CD4-positive, alpha-beta T cell (primary cell): ENCODE data around the gene FLII. TPM values are rescaled to one million over a fixed set of nuclear protein-coding genes. Genes with fewer than 3 reads are reported as not detected.

Experiments used
- ATAC-seq: fragments of 200-7000 bp; cut with Tn5 transposase; one replicate; pipeline ENCODE4 v1.10.0; 2022; ENCODE audit warnings: mild to moderate bottlenecking; ENCODE audit not compliant: poor library complexity
- CTCF ChIA-PET: fragments of 350-600 bp; sonication (Branson Sonifier 250); formaldehyde crosslinking; loops from one replicate; lab custom pipeline; 2021; ENCODE audit warnings: antibody characterized with exemption, inconsistent platforms; lab: Charles Lee
- POLR2A ChIA-PET: fragments of 350-600 bp; sonication (Branson Sonifier 250); formaldehyde crosslinking; loops from one replicate; lab custom pipeline; 2021; ENCODE audit warnings: antibody characterized with exemption, inconsistent platforms; lab: Charles Lee
- DNase-seq, 14 experiments: peaks; one replicate each; pipeline ENCODE4 v3.0.0-alpha.2; 2013 to 2020; ENCODE audit warnings: mixed read lengths in 2 of 14
- H3K27ac ChIP-seq, 2 donors: one replicate each; pipeline versions ENCODE4 v1.5.1 to v1.7.0; 2013; ENCODE audit warnings: low read length in 2 of 2, low read depth in 1 of 2, mild to moderate bottlenecking in 1 of 2
- H3K27me3 ChIP-seq, 2 experiments: 1 replicate in 1 of 2; 2 replicates in 1 of 2; pipeline versions ENCODE4 v1.6.1 to v1.7.0; 2013; ENCODE audit warnings: low read length in 2 of 2, control low read depth in 1 of 2, mild to moderate bottlenecking in 1 of 2, moderate library complexity in 1 of 2; ENCODE audit not compliant: insufficient read depth in 2 of 2, control insufficient read depth in 1 of 2
- H3K36me3 ChIP-seq: one replicate; pipeline ENCODE4 v1.6.1; 2013; ENCODE audit warnings: low read length, control low read depth; ENCODE audit not compliant: insufficient read depth
- H3K4me1 ChIP-seq: one replicate; pipeline ENCODE4 v1.6.1; 2013; ENCODE audit warnings: low read length, control low read depth; ENCODE audit not compliant: insufficient read depth
- H3K4me3 ChIP-seq: one replicate; pipeline ENCODE4 v1.5.1; 2013; ENCODE audit warnings: mild to moderate bottlenecking, low read length, moderate library complexity
- H3K9me3 ChIP-seq, 2 experiments: 1 replicate in 1 of 2; 2 replicates in 1 of 2; pipeline versions ENCODE4 v1.6.1 to v1.7.0; 2013; ENCODE audit warnings: low read length in 2 of 2, mild to moderate bottlenecking in 2 of 2, control low read depth in 1 of 2, moderate library complexity in 1 of 2; ENCODE audit not compliant: control insufficient read depth in 1 of 2, insufficient read depth in 1 of 2
- H3K27ac Mint-ChIP-seq: one replicate; pipeline ENCODE4 v1.8.0; 2020; ENCODE audit warnings: mixed read lengths
- H3K27me3 Mint-ChIP-seq: one replicate; pipeline ENCODE4 v1.8.0; 2021; ENCODE audit warnings: mixed read lengths
- H3K36me3 Mint-ChIP-seq: one replicate; pipeline ENCODE4 v1.8.0; 2021; ENCODE audit warnings: low read depth, mixed read lengths
- H3K4me1 Mint-ChIP-seq: one replicate; pipeline ENCODE4 v1.8.0; 2021; ENCODE audit warnings: low read depth, mixed read lengths
- H3K4me3 Mint-ChIP-seq: one replicate; pipeline ENCODE4 v1.8.0; 2020; ENCODE audit warnings: mild to moderate bottlenecking, mixed read lengths
- H3K9me3 Mint-ChIP-seq: one replicate; pipeline ENCODE4 v1.8.0; 2020; ENCODE audit warnings: mixed read lengths
- CTCF ChIP-seq: fragments of 200-600 bp; IDR thresholded peaks from one replicate; pipeline ENCODE4 v1.8.0; 2022; ENCODE audit warnings: antibody characterized with exemption, mild to moderate bottlenecking
- intact Hi-C, 2 experiments: fragments of 100-400 bp; cut with DNase I in 1 of 2; cut with micrococcal nuclease in 1 of 2; formaldehyde crosslinking; loops; one replicate each; pipeline versions ENCODE4 v1.15.1 to v1.9.0; 2023 to 2025; cut with DNase I, micrococcal nuclease
- total RNA-seq, 174 experiments: library from RNA in 2 of 174; stranded (reverse) in 2 of 174; gene quantifications; one replicate each; pipeline ENCODE4 v1.2.3 and lab custom pipeline; 2021 to 2026

FLII gene
- total RNA-seq, 2 experiments from 2014 or later: 179 to 190 TPM

DNA sequence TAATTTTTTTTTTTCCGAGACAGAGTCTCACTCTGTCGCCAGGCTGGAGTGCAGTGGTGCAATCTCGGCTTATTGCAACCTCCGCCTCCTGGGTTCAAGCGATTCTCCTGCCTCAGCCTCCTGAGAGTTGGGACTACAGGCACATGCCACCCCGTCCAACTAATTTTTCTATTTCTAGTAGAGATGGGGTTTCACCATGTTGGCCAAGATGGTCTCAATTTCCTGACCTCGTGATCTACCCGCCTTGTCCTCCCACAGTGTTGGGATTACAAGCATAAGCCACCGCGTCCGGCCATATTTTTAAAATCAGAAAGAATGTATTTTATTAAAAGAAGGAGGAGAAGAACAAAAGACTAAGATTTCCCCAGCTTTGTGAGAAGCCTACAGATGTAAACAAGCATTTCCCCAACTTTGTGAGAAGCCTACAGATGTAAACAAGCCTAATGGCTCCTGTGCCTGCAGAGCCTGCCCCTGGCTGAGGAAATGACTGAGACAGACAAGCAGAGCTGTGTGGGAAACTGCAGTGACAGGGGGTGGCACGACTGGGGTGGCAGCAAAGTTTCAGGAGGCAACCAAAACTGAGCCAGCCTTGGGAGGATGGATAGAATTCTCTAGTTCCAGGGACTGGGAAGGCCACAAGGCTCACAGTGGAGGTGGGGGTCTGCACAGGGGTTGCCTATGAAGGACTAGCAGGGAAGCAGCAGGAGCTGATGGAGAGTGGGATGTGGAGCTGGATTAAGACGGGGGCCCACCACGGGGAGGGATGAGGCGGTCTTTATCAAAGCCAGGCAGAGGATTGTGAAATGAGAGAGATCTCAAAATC lies 33.4 kb upstream of the FLII start:
- Mint-ChIP-seq H3K36me3 (peaks cover 82% of the 10 kb centered on the region), H3K4me1 (no peaks in the 10 kb centered on the region), H3K27ac (no peak overlapping the region), H3K9me3 (no peaks in the 10 kb centered on the region), H3K4me3 (no peak overlapping the region), H3K27me3 (no peaks in the 10 kb centered on the region)
- ChIA-PET CTCF (no interaction called here), POLR2A (no interaction called here)
- no peak for ATAC-seq
- H3K27me3 ChIP-seq: no peaks in the 10 kb centered on the region
- H3K9me3 ChIP-seq: no peaks in the 10 kb centered on the region
- no peaks in the 10 kb centered on the region for H3K4me1 ChIP-seq
- DNase-seq: no peak
- no peak overlapping the region for H3K4me3 ChIP-seq
- TF ChIP-seq CTCF: no peak
- peaks cover 57% of the 10 kb centered on the region for H3K36me3 ChIP-seq
- intact Hi-C loops: no loop called here
- no peak overlapping the region for H3K27ac ChIP-seq

- Histone ChIP-seq H3K36me3 (peaks cover 76% of the 10 kb centered on the region), H3K27me3 (no peaks in the 10 kb centered on the region), H3K4me3 (no peak overlapping the region), H3K9me3 (no peaks in the 10 kb centered on the region), H3K4me1 (no peaks in the 10 kb centered on the region), H3K27ac (no peak overlapping the region)
- Mint-ChIP-seq H3K27ac (no peak overlapping the region), H3K36me3 (peaks cover 87% of the 10 kb centered on the region), H3K9me3 (no peaks in the 10 kb centered on the region), H3K27me3 (no peaks in the 10 kb centered on the region), H3K4me3 (no peak overlapping the region), H3K4me1 (no peaks in the 10 kb centered on the region)
- ChIA-PET POLR2A (no interaction called here), CTCF (no interaction called here)
- DNase-seq (no peak), ATAC-seq (no peak)
- intact Hi-C loops: no loop called here
- no peak for TF ChIP-seq CTCF
Measured at GRCh38 chr17:18285296-18285695, 26.8 kb upstream of the FLII start.

DNA sequence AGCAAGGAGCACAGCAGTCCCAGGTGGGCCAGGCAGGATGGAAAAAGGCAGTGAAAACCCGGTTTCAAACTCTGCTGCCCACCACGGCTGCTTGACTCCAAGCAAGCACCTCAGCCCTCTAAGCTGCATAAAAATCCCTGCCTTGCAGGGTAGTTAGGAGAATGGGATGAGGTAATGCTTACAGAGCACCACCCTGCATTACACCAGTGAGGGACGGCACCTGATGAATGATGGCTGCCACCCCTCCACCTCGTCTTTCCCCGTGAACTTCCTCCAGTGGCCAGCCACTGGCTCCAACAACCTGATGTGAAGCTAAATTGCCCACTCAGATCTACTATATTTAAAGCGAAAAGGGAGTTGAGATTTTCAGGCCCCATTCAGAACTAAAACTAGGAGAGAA lies 23.2 kb upstream of the FLII start:
- ChIA-PET CTCF (no interaction called here), POLR2A (no interaction called here)
- intact Hi-C loops: no loop called here

More for the DNA sequence above, 23.2 kb upstream of the FLII start:
- ATAC-seq: no peak
- Mint-ChIP-seq H3K4me3 (no peak overlapping the region), H3K4me1 (no peaks in the 10 kb centered on the region), H3K27ac (no peak overlapping the region), H3K36me3 (peaks cover 79% of the 10 kb centered on the region), H3K9me3 (no peaks in the 10 kb centered on the region), H3K27me3 (no peaks in the 10 kb centered on the region)
- Histone ChIP-seq H3K36me3 (peaks cover 78% of the 10 kb centered on the region), H3K27ac (no peak overlapping the region), H3K9me3 (no peaks in the 10 kb centered on the region), H3K4me3 (no peak overlapping the region), H3K4me1 (no peaks in the 10 kb centered on the region), H3K27me3 (no peaks in the 10 kb centered on the region)
- DNase-seq: no peak
- TF ChIP-seq CTCF: no peak
